ENCODE data around the gene MTUS2.

- TF ChIP-seq POLR2AphosphoS5 (IDR thresholded peaks at IDR 0.05; ENCODE audit: insufficient read depth, low read depth, low read length) = no peak
- TF ChIP-seq POLR2A (IDR thresholded peaks at IDR 0.05; ENCODE audit: low read depth, low read length) = no peak
- no peak for TF ChIP-seq EZH2 (IDR thresholded peaks at IDR 0.05; ENCODE audit: borderline replicate concordance, low read depth, low read length, severe bottlenecking)
- no peak for TF ChIP-seq CTCF (IDR thresholded peaks at IDR 0.05; ENCODE audit: extremely low read depth in 1 of 2, insufficient read depth in 1 of 2, low read depth in 1 of 2, low read length in 2 of 2)
- no peak for TF ChIP-seq MAX (IDR thresholded peaks at IDR 0.05; ENCODE audit: insufficient read depth, insufficient read length)
- TF ChIP-seq JUN (IDR thresholded peaks at IDR 0.05; ENCODE audit: borderline replicate concordance, insufficient read depth, insufficient read length, low read depth) = no peak
- no peak for TF ChIP-seq MYC (IDR thresholded peaks at IDR 0.05; ENCODE audit: low read depth, low read length)
Measured at GRCh38 chr13:29422015-29422414, 601.9 kb downstream of the MTUS2 start.
